HepG2 (cell line): ENCODE data around the gene CRISPLD2. TPM values are rescaled to one million over a fixed set of nuclear protein-coding genes. Genes with fewer than 3 reads are reported as not detected.

Source experiments
- ATAC-seq: fragments of 200-7000 bp; cut with Tn5 transposase; 3 replicates; pipeline ENCODE4 v1.9.1; 2020; ENCODE audit warnings: mild to moderate bottlenecking, moderate library complexity
- BruUV-seq: library from RNA; stranded (reverse); fragments of 400-500 nt; replicated peaks from 2 replicates; lab custom pipeline; 2021; lab: Mats Ljungman, UMichigan
- CTCF ChIA-PET: fragments of 300-600 bp; formaldehyde crosslinking; extraction: SDS; loops from one replicate; lab custom pipeline; 2021; ENCODE audit warnings: low total read pairs, inconsistent platforms, low intra/inter-chr PET ratio; lab: Yijun Ruan, JAX
- POLR2A ChIA-PET: fragments of 350-600 bp; sonication (Branson Sonifier 250); formaldehyde crosslinking; loops from one replicate; lab custom pipeline; 2020; ENCODE audit warnings: antibody characterized with exemption, inconsistent platforms; lab: Yijun Ruan, JAX
- DNase-seq: peaks from one replicate; pipeline ENCODE4 v3.0.0-alpha.2; 2015; ENCODE audit warnings: low spot score
- FAIRE-seq: peaks from 3 replicates; lab custom pipeline; 2011; peaks lifted over from hg19 to GRCh38; lab: Jason Lieb, UNC
- H2AFZ ChIP-seq: one replicate; pipeline ENCODE4 v1.6.1; 2011; ENCODE audit warnings: low read length, inconsistent platforms
- H3K27ac ChIP-seq: fragments of 300-600 bp; 3 replicates; pipeline ENCODE4 v1.8.0; 2011; ENCODE audit warnings: mixed run types, mild to moderate bottlenecking, mixed read lengths, low read length, inconsistent platforms; ENCODE audit not compliant: insufficient read depth; ENCODE audit errors: extremely low read length
- H3K27me3 ChIP-seq, 2 experiments: fragments of 200-600 bp in 1 of 2; 2 replicates in 1 of 2; 3 replicates in 1 of 2; pipeline versions ENCODE4 v1.6.0 to v1.8.0; 2011; ENCODE audit warnings: low read length in 2 of 2, mild to moderate bottlenecking in 2 of 2, moderate library complexity in 2 of 2, inconsistent platforms in 1 of 2; ENCODE audit not compliant: insufficient read depth in 2 of 2, control insufficient read depth in 1 of 2
- H3K36me3 ChIP-seq, 2 experiments: fragments of 200-600 bp in 1 of 2; replicated peaks in 1 of 2; 2 replicates in 1 of 2; 3 replicates in 1 of 2; pipeline versions ENCODE4 v1.5.1 to v1.8.0; 2011; ENCODE audit warnings: low read length in 2 of 2, inconsistent platforms in 1 of 2; ENCODE audit not compliant: insufficient read depth in 2 of 2, control insufficient read depth in 1 of 2
- H3K4me1 ChIP-seq: 2 replicates; pipeline ENCODE4 v1.5.1; 2012; ENCODE audit warnings: low read length, inconsistent platforms; ENCODE audit not compliant: insufficient read depth
- H3K4me2 ChIP-seq: 2 replicates; pipeline ENCODE4 v1.6.0; 2011; ENCODE audit warnings: low read depth, low read length, inconsistent platforms
- H3K4me3 ChIP-seq, 3 experiments: fragments of 200-600 bp in 1 of 3; sonication (generic), shearing (Covaris generic) in 1 of 3; replicated peaks in 1 of 3; 2 replicates each; pipeline ENCODE4 v1.5.1; 2011 to 2016; ENCODE audit warnings: low read length in 3 of 3, inconsistent platforms in 2 of 3, low read depth in 2 of 3, mild to moderate bottlenecking in 2 of 3, control low read depth in 1 of 3, mixed read lengths in 1 of 3; ENCODE audit not compliant: insufficient read depth in 1 of 3
- H3K79me2 ChIP-seq: one replicate; pipeline ENCODE4 v1.6.1; 2011; ENCODE audit warnings: low read length, inconsistent platforms; ENCODE audit not compliant: insufficient read depth
- H3K9ac ChIP-seq: 2 replicates; pipeline ENCODE4 v1.6.0; 2011; ENCODE audit warnings: mild to moderate bottlenecking, low read depth, low read length, inconsistent platforms; ENCODE audit not compliant: insufficient read depth
- H3K9me3 ChIP-seq: 2 replicates; pipeline ENCODE4 v1.5.1; 2012; ENCODE audit warnings: mild to moderate bottlenecking, low read length
- H4K20me1 ChIP-seq: 2 replicates; pipeline ENCODE4 v1.6.0; 2011; ENCODE audit warnings: inconsistent platforms, mild to moderate bottlenecking, low read length, moderate library complexity; ENCODE audit not compliant: insufficient read depth
- BCLAF1 ChIP-seq: fragments of 450-650 bp; IDR thresholded peaks from 2 replicates; pipeline ENCODE4 v1.6.1; 2017; ENCODE audit warnings: mild to moderate bottlenecking
- HBP1 ChIP-seq: IDR thresholded peaks from 2 replicates; pipeline ENCODE4 v1.6.1; 2016; ENCODE audit warnings: low read depth, control low read depth
- IRF2 ChIP-seq: IDR thresholded peaks from 2 replicates; pipeline ENCODE4 v1.6.1; 2018; ENCODE audit warnings: missing genetic modification reagents, missing compliant biosample characterization
- MIXL1 ChIP-seq: IDR thresholded peaks from 2 replicates; pipeline ENCODE4 v1.6.1; 2016
- TRIM24 ChIP-seq: sonication (generic); formaldehyde crosslinking; IDR thresholded peaks from 2 replicates; pipeline ENCODE4 v1.8.0; 2022; ENCODE audit warnings: mild to moderate bottlenecking, missing genetic modification reagents
- ZBTB40 ChIP-seq, 2 experiments: fragments of 450-650 bp in 1 of 2; sonication (generic) in 1 of 2; formaldehyde crosslinking in 1 of 2; IDR thresholded peaks; 2 replicates each; pipeline versions ENCODE4 v1.6.1 to v1.8.0; 2016 to 2022; ENCODE audit warnings: antibody characterized with exemption in 1 of 2, mild to moderate bottlenecking in 1 of 2, missing genetic modification reagents in 1 of 2
- ZFP36L1 ChIP-seq: sonication (generic); formaldehyde crosslinking; IDR thresholded peaks from 2 replicates; pipeline ENCODE4 v1.8.0; 2022; ENCODE audit warnings: mild to moderate bottlenecking, missing genetic modification reagents, moderate library complexity
- ZSCAN9 ChIP-seq: IDR thresholded peaks from 2 replicates; pipeline ENCODE4 v1.6.1; 2016; ENCODE audit warnings: borderline replicate concordance
- WGBS: methylation state at CpG from one replicate; pipeline ENCODE4 v1.1.6; 2017; ENCODE audit warnings: low lambda C conversion rate; 5-methylcytosine and 5-hydroxymethylcytosine counted together
- in situ Hi-C: cut with HindIII; loops from 2 replicates; pipeline ENCODE4 v1.10.0; 2017; ENCODE audit warnings: low pct_unique_long_range_greater_than_20kb; ENCODE audit not compliant: extremely low pct_ligation_motif_present
- intact Hi-C: fragments of 100-400 bp; cut with micrococcal nuclease; formaldehyde crosslinking; loops from one replicate; pipeline ENCODE4 v1.10.0; 2022; ENCODE audit not compliant: unreplicated experiment
- polyA plus RNA-seq, 8 experiments: library from polyadenylated mRNA; depleted of rRNA in 3 of 8; stranded (reverse) in 7 of 8; unstranded in 1 of 8; fragments of >200 nt; fragmentation: Illumina TruSeq in 4 of 8; extraction: Trizol in 4 of 8; gene quantifications; 2 replicates each; pipeline versions ENCODE4 v1.2.1 to v1.2.3, GENCODE V29; 2011 to 2016; ENCODE audit warnings: low read depth in 4 of 8, missing spikeins in 1 of 8, mixed read lengths in 1 of 8; ENCODE audit not compliant: insufficient read depth in 1 of 8
- total RNA-seq, 5 experiments: library from RNA; depleted of rRNA; stranded (reverse); fragments of >200 nt; fragmentation: Illumina TruSeq; extraction: Trizol; gene quantifications; 2 replicates each; pipeline ENCODE4 v1.2.3, GENCODE V29; 2016; ENCODE audit warnings: low read depth in 1 of 5
- TF ChIP-seq, protein P1 (sequence below): sonication (generic); formaldehyde crosslinking; IDR thresholded peaks from 2 replicates; pipeline ENCODE4 v1.9.0; 2022; ENCODE audit warnings: low read depth, missing genetic modification reagents

The CRISPLD2 gene
- total and polyA plus RNA-seq, 2 of the 13 experiments (the other 11 are each of a cell fraction or from before 2014, with no cell fraction given) = 0.04 to 0.31 TPM

- no TSS peak for BruUV-seq
- no peaks in the 10 kb centered on the region for H3K79me2 ChIP-seq
- no peak overlapping the region for H3K27ac ChIP-seq
- POLR2A ChIA-PET = no interaction called here
- FAIRE-seq (no peak), ATAC-seq (no peak), DNase-seq (no peak)
- intact Hi-C loops = loop anchor here (5.0 kb wide), 1 partner anchor 935 kb away; no protein-coding TSS in a partner anchor
- peaks cover 8% of the 10 kb centered on the region for H3K4me1 ChIP-seq
- no peaks in the 10 kb centered on the region for H3K9me3 ChIP-seq
- H2AFZ ChIP-seq = no peak overlapping the region
- no peaks in the 10 kb centered on the region for H4K20me1 ChIP-seq
- in situ Hi-C loops = no loop called here
- CTCF ChIA-PET = no interaction called here
- no peak overlapping the region for H3K4me2 ChIP-seq
- peaks cover 2 to 40% of the 10 kb centered on the region in 2 experiments; a peak in 4 of 5 replicates for H3K27me3 ChIP-seq
- no peak overlapping the region for H3K9ac ChIP-seq
- no peak overlapping the region for H3K4me3 ChIP-seq
- H3K36me3 ChIP-seq = no peaks in the 10 kb centered on the region
- 66% methylated on average over 13 of the region's 13 CpGs for WGBS
- TF ChIP-seq TRIM24 (CRISPR knock-in tag) (no peak), BCLAF1 (no peak), MIXL1 (CRISPR knock-in tag) (no peak), ZFP36L1 (CRISPR knock-in tag) (no peak), IRF2 (CRISPR knock-in tag) (no peak), ZSCAN9 (CRISPR knock-in tag) (no peak), HBP1 (CRISPR knock-in tag) (no peak), ZBTB40 (IDR thresholded peaks at IDR 0.05) (no peak), ZBTB40 (CRISPR knock-in tag; IDR thresholded peaks at IDR 0.05) (no peak)
- TF ChIP-seq, protein P1, sequence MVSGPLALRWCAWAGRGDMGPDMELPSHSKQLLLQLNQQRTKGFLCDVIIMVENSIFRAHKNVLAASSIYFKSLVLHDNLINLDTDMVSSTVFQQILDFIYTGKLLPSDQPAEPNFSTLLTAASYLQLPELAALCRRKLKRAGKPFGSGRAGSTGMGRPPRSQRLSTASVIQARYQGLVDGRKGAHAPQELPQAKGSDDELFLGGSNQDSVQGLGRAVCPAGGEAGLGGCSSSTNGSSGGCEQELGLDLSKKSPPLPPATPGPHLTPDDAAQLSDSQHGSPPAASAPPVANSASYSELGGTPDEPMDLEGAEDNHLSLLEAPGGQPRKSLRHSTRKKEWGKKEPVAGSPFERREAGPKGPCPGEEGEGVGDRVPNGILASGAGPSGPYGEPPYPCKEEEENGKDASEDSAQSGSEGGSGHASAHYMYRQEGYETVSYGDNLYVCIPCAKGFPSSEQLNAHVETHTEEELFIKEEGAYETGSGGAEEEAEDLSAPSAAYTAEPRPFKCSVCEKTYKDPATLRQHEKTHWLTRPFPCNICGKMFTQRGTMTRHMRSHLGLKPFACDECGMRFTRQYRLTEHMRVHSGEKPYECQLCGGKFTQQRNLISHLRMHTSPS (CRISPR knock-in tag) = no peak
Observed at GRCh38 chr16:84907051-84907450, 87.3 kb downstream of the CRISPLD2 start.
